Measurements from ENCODE around the gene TTC19. TPM values are rescaled to one million over a fixed set of nuclear protein-coding genes. Genes with fewer than 3 reads are reported as not detected.

Gene TTC19, protein sequence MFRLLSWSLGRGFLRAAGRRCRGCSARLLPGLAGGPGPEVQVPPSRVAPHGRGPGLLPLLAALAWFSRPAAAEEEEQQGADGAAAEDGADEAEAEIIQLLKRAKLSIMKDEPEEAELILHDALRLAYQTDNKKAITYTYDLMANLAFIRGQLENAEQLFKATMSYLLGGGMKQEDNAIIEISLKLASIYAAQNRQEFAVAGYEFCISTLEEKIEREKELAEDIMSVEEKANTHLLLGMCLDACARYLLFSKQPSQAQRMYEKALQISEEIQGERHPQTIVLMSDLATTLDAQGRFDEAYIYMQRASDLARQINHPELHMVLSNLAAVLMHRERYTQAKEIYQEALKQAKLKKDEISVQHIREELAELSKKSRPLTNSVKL
- total RNA-seq: 38.6 and 47.3 TPM in 2 replicates

DNA sequence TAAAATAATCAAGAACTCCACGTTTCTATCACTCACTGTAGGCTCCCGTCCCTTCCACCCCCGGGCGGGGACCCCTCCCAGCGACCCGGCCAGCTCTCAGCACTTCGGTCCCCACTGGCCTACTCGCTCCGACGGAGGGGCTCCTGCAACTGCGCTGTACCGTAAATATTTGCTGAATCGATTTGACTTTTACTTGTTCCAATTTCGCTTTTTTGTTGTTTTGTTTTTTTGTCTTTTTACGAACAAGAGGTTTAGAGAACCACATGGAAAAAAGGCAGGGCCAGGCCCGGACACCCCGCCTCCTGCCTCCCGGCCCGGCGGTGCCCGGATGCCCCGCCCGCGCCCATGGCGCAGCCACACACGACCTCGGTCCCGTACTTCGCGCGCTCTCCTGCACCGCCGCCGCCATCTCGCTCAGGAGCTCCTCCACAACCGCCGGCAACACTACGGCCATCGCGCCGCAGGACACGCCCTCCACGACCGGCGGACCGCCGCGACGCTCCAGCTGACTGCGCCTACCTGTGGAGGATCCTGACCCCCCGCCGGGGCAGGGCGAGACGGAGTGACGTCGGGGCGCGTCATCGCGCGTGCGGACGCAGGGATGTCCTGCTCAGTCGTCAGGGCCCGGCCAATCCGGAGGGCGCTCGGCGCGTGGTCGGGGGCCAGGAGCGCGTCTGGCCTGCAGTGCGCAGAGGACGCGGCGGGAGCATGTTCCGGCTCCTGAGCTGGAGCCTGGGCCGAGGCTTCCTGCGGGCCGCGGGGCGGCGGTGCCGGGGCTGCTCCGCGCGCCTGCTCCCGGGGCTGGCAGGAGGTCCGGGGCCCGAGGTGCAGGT is at the start of gene TTC19, which contains the start of gene ZSWIM7:
Gene TTC19, plus strand, starts transcription at position 684 of the 833 bp plus-strand sequence. Its CDS starts 25 bp downstream, at position 709.
Gene ZSWIM7, minus strand, starts transcription at position 564 of the 833 bp plus-strand sequence. Its CDS starts 110 bp downstream, at position 454.

Other genes with a start within 250 kb of the TTC19 start
- 41.3 and 44.9 TPM in 2 replicates for gene ADORA2B, start 54.7 kb upstream of the TTC19 start, total RNA-seq
- gene ZSWIM7, start 120 bp upstream of the TTC19 start, total RNA-seq: 15.1 and 17.2 TPM in 2 replicates
- 54.2 and 72.9 TPM in 2 replicates for gene NCOR1, start 215.7 kb downstream of the TTC19 start, total RNA-seq
- 19.5 and 28.0 TPM in 2 replicates for gene PIGL, start 217.4 kb downstream of the TTC19 start, total RNA-seq

All from airway epithelial cell (primary cell).